Neutrophil (primary cell): ENCODE results near the gene RNF208.

Experiments used
- H3K27ac ChIP-seq: fragments of 200-600 bp; sonication (generic); 2 replicates; pipeline ENCODE4 v1.5.1; 2016; ENCODE audit warnings: mild to moderate bottlenecking, moderate library complexity
- H3K27me3 ChIP-seq: fragments of 200-600 bp; sonication (generic); 2 replicates; pipeline ENCODE4 v1.6.0; 2016; ENCODE audit warnings: mild to moderate bottlenecking
- H3K36me3 ChIP-seq: fragments of 200-600 bp; sonication (generic); 2 replicates; pipeline ENCODE4 v1.5.1; 2017
- H3K4me1 ChIP-seq, 2 experiments: fragments of 200-600 bp in 1 of 2; sonication (generic) in 1 of 2; 1 replicate in 1 of 2; 2 replicates in 1 of 2; pipeline versions ENCODE4 v1.5.1 to v1.6.1; 2013 to 2016; ENCODE audit warnings: low read depth in 1 of 2, low read length in 1 of 2, mild to moderate bottlenecking in 1 of 2, moderate library complexity in 1 of 2; ENCODE audit not compliant: control insufficient read depth in 1 of 2, insufficient read depth in 1 of 2
- H3K4me3 ChIP-seq, 2 experiments: fragments of 200-600 bp in 1 of 2; sonication (generic) in 1 of 2; 1 replicate in 1 of 2; 2 replicates in 1 of 2; pipeline ENCODE4 v1.5.1; 2013 to 2016; ENCODE audit warnings: low read depth in 1 of 2, low read length in 1 of 2, mild to moderate bottlenecking in 1 of 2, moderate library complexity in 1 of 2
- H3K9me3 ChIP-seq: fragments of 200-600 bp; sonication (generic); 2 replicates; pipeline ENCODE4 v1.5.1; 2016
- CTCF ChIP-seq: fragments of 200-600 bp; sonication (generic); IDR thresholded peaks from 2 replicates; pipeline ENCODE4 v1.5.1; 2016; ENCODE audit warnings: antibody characterized with exemption

Gene RNF208

GRCh38 chr9:137221506-137222111, 431 bp downstream of the RNF208 start:
- Histone ChIP-seq H3K4me3 (no peak overlapping the region), H3K9me3 (no peaks in the 10 kb centered on the region), H3K4me1 (peaks cover 15 to 30% of the 10 kb centered on the region in 2 experiments), H3K36me3 (peaks cover 19% of the 10 kb centered on the region), H3K27me3 (peaks cover 58% of the 10 kb centered on the region), H3K27ac (no peak overlapping the region)
- TF ChIP-seq CTCF: no peak

- no peak overlapping the region for H3K4me3 ChIP-seq
- H3K27ac ChIP-seq: no peak overlapping the region
- peaks cover 15 to 30% of the 10 kb centered on the region in 2 experiments for H3K4me1 ChIP-seq
Measured at GRCh38 chr9:137221095-137221505, 940 bp downstream of the RNF208 start.

GRCh38 chr9:137220317-137221094, 1.5 kb downstream of the RNF208 start:
- H3K9me3 ChIP-seq: no peaks in the 10 kb centered on the region
- no peak overlapping the region for H3K4me3 ChIP-seq
- TF ChIP-seq CTCF: no peak
- peaks cover 30% of the 10 kb centered on the region for H3K36me3 ChIP-seq
- H3K27me3 ChIP-seq: peaks cover 46% of the 10 kb centered on the region
- no peak overlapping the region for H3K27ac ChIP-seq
- peaks cover 15 to 30% of the 10 kb centered on the region in 2 experiments for H3K4me1 ChIP-seq

More at GRCh38 chr9:137221095-137221505, 940 bp downstream of the RNF208 start:
- Histone ChIP-seq H3K36me3 (peaks cover 24% of the 10 kb centered on the region), H3K27me3 (peaks cover 52% of the 10 kb centered on the region), H3K9me3 (no peaks in the 10 kb centered on the region)
- TF ChIP-seq CTCF: no peak

GRCh38 chr9:137219757-137220316, 2.2 kb downstream of the RNF208 start:
- TF ChIP-seq CTCF: no peak
- no peak overlapping the region for H3K27ac ChIP-seq
- H3K36me3 ChIP-seq: peaks cover 37% of the 10 kb centered on the region
- H3K4me1 ChIP-seq: peaks cover 15 to 30% of the 10 kb centered on the region in 2 experiments
- H3K27me3 ChIP-seq: peaks cover 40% of the 10 kb centered on the region
- H3K9me3 ChIP-seq: no peaks in the 10 kb centered on the region
- H3K4me3 ChIP-seq: no peak overlapping the region

GRCh38 chr9:137218754-137219271, 3.2 kb downstream of the RNF208 start:
- no peak overlapping the region for H3K4me3 ChIP-seq
- TF ChIP-seq CTCF: no peak
- H3K36me3 ChIP-seq: peaks cover 47% of the 10 kb centered on the region
- no peak overlapping the region for H3K27ac ChIP-seq
- peaks cover 33% of the 10 kb centered on the region for H3K27me3 ChIP-seq
- H3K9me3 ChIP-seq: no peaks in the 10 kb centered on the region
- peaks cover 12 to 20% of the 10 kb centered on the region in 2 experiments for H3K4me1 ChIP-seq
